ENCODE measurements around the gene XXYLT1.

The XXYLT1 gene

DNA sequence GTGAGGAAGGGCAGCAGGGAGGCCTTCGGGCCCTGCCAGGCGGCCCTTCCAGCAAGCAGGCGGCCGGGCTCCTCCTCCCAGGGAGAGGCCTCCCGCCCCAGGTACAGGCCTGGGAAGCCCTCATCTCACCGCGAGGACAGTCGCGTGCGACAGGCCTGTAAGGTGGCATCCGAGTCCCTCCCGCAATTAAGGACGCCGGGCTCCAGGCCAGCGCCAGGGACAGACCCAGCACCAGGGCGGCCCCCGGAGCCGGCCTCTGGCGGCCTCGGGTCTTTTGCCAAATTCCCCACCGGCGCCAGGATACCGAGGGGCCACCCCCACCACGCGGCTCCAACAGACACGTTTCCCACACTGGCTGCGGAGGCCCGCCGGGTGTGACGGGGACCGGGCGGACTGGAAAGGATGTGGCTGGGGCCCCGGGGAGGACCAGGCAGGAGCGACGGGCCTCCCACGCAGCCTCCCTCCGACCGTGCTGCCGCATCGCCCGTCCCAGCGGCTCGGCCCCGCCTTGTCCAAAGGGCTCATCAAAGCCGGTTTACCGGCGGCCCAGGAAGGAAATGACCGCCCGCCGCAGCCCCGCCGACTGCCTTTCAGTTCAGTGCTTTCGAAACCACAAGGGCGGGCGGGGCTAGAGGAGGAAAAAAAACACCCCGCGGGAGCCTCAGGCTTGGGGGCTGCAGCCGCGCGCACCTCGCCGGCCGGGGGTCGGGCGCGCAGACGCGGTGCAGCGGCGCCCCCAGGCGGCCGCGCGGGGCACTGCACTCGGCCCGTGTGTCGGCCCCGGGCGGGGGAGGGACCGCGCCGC lies 11.3 kb downstream of the XXYLT1 start (continued):
- TF ChIP-seq ZNF664 (tag by site-specific recombination; IDR thresholded peaks at IDR 0.05) (no peak), OVOL3 (tag by site-specific recombination; IDR thresholded peaks at IDR 0.05) (no peak), ZNF335 (tag by site-specific recombination; conservative IDR thresholded peaks at IDR 0.05) (peak; percentile 88), ZFHX2 (tag by site-specific recombination; conservative IDR thresholded peaks at IDR 0.05) (peak; percentile 83), ZNF544 (tag by site-specific recombination; IDR thresholded peaks at IDR 0.05) (no peak), ZFP3 (tag by site-specific recombination; IDR thresholded peaks at IDR 0.05; ENCODE audit: low read depth) (no peak), IKZF3 (tag by site-specific recombination; IDR thresholded peaks at IDR 0.05) (no peak), ZNF560 (tag by site-specific recombination; IDR thresholded peaks at IDR 0.05; ENCODE audit: borderline replicate concordance) (no peak), BCL11A (tag by site-specific recombination; IDR thresholded peaks at IDR 0.05; ENCODE audit: low read depth) (no peak), BCL11B (tag by site-specific recombination; IDR thresholded peaks at IDR 0.05; ENCODE audit: low read depth) (peak; percentile 31; the same call in 1 of the 2 replicates), ZIC2 (tag by site-specific recombination; IDR thresholded peaks at IDR 0.05) (peak; percentile 69), ZNF311 (tag by site-specific recombination; IDR thresholded peaks at IDR 0.05; ENCODE audit: borderline replicate concordance) (no peak), ZSCAN30 (tag by site-specific recombination; IDR thresholded peaks at IDR 0.05) (peak; percentile 49), HOXA7 (CRISPR knock-in tag; IDR thresholded peaks at IDR 0.05; ENCODE audit: borderline replicate concordance) (no peak), ZSCAN16 (tag by site-specific recombination; IDR thresholded peaks at IDR 0.05) (0 out of 2 replicates have a peak, but pooled peaks have one; percentile 39), ZNF416 (tag by site-specific recombination; IDR thresholded peaks at IDR 0.05) (no peak), ZNF473 (tag by site-specific recombination; IDR thresholded peaks at IDR 0.05) (no peak), ZNF585B (tag by site-specific recombination; IDR thresholded peaks at IDR 0.05) (no peak), ZNF2 (tag by site-specific recombination; IDR thresholded peaks at IDR 0.05) (peak; percentile 57)
- TF ChIP-seq, protein P1, sequence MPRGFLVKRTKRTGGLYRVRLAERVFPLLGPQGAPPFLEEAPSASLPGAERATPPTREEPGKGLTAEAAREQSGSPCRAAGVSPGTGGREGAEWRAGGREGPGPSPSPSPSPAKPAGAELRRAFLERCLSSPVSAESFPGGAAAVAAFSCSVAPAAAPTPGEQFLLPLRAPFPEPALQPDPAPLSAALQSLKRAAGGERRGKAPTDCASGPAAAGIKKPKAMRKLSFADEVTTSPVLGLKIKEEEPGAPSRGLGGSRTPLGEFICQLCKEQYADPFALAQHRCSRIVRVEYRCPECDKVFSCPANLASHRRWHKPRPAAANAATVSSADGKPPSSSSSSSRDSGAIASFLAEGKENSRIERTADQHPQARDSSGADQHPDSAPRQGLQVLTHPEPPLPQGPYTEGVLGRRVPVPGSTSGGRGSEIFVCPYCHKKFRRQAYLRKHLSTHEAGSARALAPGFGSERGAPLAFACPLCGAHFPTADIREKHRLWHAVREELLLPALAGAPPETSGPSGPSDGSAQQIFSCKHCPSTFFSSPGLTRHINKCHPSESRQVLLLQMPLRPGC (tag by site-specific recombination; IDR thresholded peaks at IDR 0.05) = no peak
- TF ChIP-seq, protein P2, sequence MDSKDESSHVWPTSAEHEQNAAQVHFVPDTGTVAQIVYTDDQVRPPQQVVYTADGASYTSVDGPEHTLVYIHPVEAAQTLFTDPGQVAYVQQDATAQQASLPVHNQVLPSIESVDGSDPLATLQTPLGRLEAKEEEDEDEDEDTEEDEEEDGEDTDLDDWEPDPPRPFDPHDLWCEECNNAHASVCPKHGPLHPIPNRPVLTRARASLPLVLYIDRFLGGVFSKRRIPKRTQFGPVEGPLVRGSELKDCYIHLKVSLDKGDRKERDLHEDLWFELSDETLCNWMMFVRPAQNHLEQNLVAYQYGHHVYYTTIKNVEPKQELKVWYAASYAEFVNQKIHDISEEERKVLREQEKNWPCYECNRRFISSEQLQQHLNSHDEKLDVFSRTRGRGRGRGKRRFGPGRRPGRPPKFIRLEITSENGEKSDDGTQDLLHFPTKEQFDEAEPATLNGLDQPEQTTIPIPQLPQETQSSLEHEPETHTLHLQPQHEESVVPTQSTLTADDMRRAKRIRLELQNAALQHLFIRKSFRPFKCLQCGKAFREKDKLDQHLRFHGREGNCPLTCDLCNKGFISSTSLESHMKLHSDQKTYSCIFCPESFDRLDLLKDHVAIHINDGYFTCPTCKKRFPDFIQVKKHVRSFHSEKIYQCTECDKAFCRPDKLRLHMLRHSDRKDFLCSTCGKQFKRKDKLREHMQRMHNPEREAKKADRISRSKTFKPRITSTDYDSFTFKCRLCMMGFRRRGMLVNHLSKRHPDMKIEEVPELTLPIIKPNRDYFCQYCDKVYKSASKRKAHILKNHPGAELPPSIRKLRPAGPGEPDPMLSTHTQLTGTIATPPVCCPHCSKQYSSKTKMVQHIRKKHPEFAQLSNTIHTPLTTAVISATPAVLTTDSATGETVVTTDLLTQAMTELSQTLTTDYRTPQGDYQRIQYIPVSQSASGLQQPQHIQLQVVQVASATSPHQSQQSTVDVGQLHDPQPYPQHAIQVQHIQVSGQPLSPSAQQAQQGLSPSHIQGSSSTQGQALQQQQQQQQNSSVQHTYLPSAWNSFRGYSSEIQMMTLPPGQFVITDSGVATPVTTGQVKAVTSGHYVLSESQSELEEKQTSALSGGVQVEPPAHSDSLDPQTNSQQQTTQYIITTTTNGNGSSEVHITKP (tag by site-specific recombination; IDR thresholded peaks at IDR 0.05) = peak; percentile 55
- TF ChIP-seq, protein P3, sequence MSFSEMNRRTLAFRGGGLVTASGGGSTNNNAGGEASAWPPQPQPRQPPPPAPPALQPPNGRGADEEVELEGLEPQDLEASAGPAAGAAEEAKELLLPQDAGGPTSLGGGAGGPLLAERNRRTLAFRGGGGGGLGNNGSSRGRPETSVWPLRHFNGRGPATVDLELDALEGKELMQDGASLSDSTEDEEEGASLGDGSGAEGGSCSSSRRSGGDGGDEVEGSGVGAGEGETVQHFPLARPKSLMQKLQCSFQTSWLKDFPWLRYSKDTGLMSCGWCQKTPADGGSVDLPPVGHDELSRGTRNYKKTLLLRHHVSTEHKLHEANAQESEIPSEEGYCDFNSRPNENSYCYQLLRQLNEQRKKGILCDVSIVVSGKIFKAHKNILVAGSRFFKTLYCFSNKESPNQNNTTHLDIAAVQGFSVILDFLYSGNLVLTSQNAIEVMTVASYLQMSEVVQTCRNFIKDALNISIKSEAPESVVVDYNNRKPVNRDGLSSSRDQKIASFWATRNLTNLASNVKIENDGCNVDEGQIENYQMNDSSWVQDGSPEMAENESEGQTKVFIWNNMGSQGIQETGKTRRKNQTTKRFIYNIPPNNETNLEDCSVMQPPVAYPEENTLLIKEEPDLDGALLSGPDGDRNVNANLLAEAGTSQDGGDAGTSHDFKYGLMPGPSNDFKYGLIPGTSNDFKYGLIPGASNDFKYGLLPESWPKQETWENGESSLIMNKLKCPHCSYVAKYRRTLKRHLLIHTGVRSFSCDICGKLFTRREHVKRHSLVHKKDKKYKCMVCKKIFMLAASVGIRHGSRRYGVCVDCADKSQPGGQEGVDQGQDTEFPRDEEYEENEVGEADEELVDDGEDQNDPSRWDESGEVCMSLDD (tag by site-specific recombination; IDR thresholded peaks at IDR 0.05) = peak; percentile 48; the same call in 1 of the 2 replicates
- TF ChIP-seq, protein P4, sequence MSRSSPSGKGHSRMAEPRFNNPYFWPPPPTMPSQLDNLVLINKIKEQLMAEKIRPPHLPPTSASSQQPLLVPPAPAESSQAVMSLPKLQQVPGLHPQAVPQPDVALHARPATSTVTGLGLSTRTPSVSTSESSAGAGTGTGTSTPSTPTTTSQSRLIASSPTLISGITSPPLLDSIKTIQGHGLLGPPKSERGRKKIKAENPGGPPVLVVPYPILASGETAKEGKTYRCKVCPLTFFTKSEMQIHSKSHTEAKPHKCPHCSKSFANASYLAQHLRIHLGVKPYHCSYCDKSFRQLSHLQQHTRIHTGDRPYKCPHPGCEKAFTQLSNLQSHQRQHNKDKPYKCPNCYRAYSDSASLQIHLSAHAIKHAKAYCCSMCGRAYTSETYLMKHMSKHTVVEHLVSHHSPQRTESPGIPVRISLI (tag by site-specific recombination; IDR thresholded peaks at IDR 0.05) = 0 out of 2 replicates have a peak, but pooled peaks have one; percentile 39
- TF ChIP-seq, protein P5, sequence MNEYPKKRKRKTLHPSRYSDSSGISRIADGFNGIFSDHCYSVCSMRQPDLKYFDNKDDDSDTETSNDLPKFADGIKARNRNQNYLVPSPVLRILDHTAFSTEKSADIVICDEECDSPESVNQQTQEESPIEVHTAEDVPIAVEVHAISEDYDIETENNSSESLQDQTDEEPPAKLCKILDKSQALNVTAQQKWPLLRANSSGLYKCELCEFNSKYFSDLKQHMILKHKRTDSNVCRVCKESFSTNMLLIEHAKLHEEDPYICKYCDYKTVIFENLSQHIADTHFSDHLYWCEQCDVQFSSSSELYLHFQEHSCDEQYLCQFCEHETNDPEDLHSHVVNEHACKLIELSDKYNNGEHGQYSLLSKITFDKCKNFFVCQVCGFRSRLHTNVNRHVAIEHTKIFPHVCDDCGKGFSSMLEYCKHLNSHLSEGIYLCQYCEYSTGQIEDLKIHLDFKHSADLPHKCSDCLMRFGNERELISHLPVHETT (tag by site-specific recombination; IDR thresholded peaks at IDR 0.05) = no peak
- TF ChIP-seq, protein P6, sequence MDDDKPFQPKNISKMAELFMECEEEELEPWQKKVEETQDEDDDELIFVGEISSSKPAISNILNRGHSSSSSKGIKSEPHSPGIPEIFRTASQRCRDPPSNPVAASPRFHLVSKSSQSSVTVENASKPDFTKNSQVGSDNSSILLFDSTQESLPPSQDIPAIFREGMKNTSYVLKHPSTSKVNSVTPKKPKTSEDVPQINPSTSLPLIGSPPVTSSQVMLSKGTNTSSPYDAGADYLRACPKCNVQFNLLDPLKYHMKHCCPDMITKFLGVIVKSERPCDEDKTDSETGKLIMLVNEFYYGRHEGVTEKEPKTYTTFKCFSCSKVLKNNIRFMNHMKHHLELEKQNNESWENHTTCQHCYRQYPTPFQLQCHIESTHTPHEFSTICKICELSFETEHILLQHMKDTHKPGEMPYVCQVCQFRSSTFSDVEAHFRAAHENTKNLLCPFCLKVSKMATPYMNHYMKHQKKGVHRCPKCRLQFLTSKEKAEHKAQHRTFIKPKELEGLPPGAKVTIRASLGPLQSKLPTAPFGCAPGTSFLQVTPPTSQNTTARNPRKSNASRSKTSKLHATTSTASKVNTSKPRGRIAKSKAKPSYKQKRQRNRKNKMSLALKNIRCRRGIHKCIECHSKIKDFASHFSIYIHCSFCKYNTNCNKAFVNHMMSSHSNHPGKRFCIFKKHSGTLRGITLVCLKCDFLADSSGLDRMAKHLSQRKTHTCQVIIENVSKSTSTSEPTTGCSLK (tag by site-specific recombination; IDR thresholded peaks at IDR 0.05) = no peak

All from HEK293 (cell line).